Kidney (tissue), 14 donors: ENCODE measurements around the gene MYOG. TPM values are rescaled to one million over a fixed set of nuclear protein-coding genes. Genes with fewer than 3 reads are reported as not detected.

Experiments used
- DNase-seq, 5 donors: peaks; one replicate each; pipeline ENCODE4 v3.0.0-alpha.2; 2013 to 2020
- FAIRE-seq: peaks from 2 replicates; lab custom pipeline; 2012; peaks lifted over from hg19 to GRCh38; lab: Jason Lieb, UNC
- H3K27ac ChIP-seq, 2 donors: one replicate each; pipeline ENCODE4 v1.7.0; 2013; ENCODE audit warnings: low read depth in 2 of 2, low read length in 2 of 2, inconsistent platforms in 1 of 2
- H3K27me3 ChIP-seq: one replicate; pipeline ENCODE4 v1.7.1; 2013; ENCODE audit warnings: low read length, inconsistent platforms; ENCODE audit not compliant: control insufficient read depth, insufficient read depth
- H3K36me3 ChIP-seq, 3 donors: one replicate each; pipeline versions ENCODE4 v1.7.0 to v1.7.1; 2013; ENCODE audit warnings: low read length in 3 of 3, control low read depth in 1 of 3, inconsistent platforms in 1 of 3; ENCODE audit not compliant: insufficient read depth in 3 of 3, control insufficient read depth in 2 of 3
- H3K4me1 ChIP-seq, 3 donors: one replicate each; pipeline versions ENCODE4 v1.7.0 to v1.7.1; 2013; ENCODE audit warnings: low read length in 3 of 3, inconsistent platforms in 1 of 3, low read depth in 1 of 3; ENCODE audit not compliant: control insufficient read depth in 2 of 3, insufficient read depth in 2 of 3
- H3K4me3 ChIP-seq, 3 donors: one replicate each; pipeline versions ENCODE4 v1.7.0 to v1.8.1; 2013; ENCODE audit warnings: low read length in 3 of 3, control low read depth in 1 of 3, inconsistent platforms in 1 of 3
- H3K9ac ChIP-seq, 3 donors: one replicate each; pipeline versions ENCODE4 v1.7.0 to v1.7.1; 2013; ENCODE audit warnings: low read length in 3 of 3, control low read depth in 1 of 3, inconsistent platforms in 1 of 3
- H3K9me3 ChIP-seq, 3 donors: one replicate each; pipeline versions ENCODE4 v1.7.0 to v1.7.1; 2013; ENCODE audit warnings: low read length in 3 of 3, control low read depth in 1 of 3, inconsistent platforms in 1 of 3; ENCODE audit not compliant: control insufficient read depth in 2 of 3, insufficient read depth in 1 of 3
- intact Hi-C: fragments of 100-400 bp; cut with DNase I; formaldehyde crosslinking; loops from one replicate; pipeline ENCODE4 v1.11.1; 2022
- polyA plus RNA-seq: library from polyadenylated mRNA; stranded (reverse); fragments of 350-450 nt; fragmentation: Illumina TruSeq; extraction: RNeasy Lipid Tissue Mini Kit (QIAGEN cat#74804); gene quantifications from one replicate; pipeline ENCODE4 v1.2.3, GENCODE V29; 2014; ENCODE audit warnings: low read depth, low replicate concordance; ENCODE audit not compliant: insufficient read depth
- total RNA-seq: library from RNA; stranded (reverse); fragmentation: NEBNext Ultra II Directional; extraction: Animal tissue kit (Norgen Biotek cat#: 25700); gene quantifications from one replicate; pipeline ENCODE4 v1.2.1, GENCODE V29; 2021
- TF ChIP-seq, protein P1 (sequence below): IDR thresholded peaks from 3 replicates; pipeline ENCODE4 v1.5.1; 2012; ENCODE audit warnings: mild to moderate bottlenecking, moderate library complexity, borderline replicate concordance; ENCODE audit not compliant: insufficient read depth; ENCODE audit errors: extremely low read depth
- donor health status: control.
- donor health status: control.
- donor health status: control.
- donor health status: control.
- donor health status: control.
- donor health status: DM: yes; HTN: yes; CAD: no.
- donor health status: Normal renal cell carcinoma (clear cell type).

Gene MYOG
- total and polyA plus RNA-seq, 2 donors from 2014 or later: not detected

DNA sequence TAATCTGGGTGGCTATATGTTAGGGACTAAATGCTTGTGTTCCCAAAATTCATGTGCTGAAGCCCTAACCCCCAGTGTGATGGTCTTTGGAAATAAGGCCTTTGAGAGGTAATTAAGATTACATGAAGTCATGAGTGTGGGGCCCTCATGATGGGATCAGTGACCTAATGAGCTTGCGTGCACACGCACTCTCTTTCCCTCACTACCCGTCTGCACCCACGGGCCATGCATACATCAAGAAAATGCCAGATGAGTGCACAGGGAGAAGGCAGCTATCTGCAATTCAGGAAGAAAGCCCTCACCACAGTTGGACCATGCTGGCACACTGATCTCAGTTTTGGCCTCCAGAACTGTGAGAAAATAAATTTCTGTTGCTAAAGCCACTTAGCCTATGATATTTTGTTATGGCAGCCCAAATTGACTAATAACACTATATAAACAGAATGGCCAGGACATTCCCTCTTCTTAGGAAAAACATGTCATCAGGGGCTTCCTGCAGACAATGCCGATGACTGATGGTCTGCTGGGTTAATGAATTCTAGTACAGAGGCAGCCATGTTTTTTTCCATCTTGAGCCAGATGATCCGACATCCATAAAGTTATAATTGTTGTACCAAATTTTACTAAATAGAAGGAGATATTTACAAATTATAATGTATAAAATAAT lies 18.1 kb upstream of the MYOG start:
- H3K27me3 ChIP-seq: no peaks in the 10 kb centered on the region
- FAIRE-seq (no peak), DNase-seq (peak in 1 of 5 donors; percentile 22)
- no peak overlapping the region for H3K4me3 ChIP-seq
- TF ChIP-seq, protein P1, sequence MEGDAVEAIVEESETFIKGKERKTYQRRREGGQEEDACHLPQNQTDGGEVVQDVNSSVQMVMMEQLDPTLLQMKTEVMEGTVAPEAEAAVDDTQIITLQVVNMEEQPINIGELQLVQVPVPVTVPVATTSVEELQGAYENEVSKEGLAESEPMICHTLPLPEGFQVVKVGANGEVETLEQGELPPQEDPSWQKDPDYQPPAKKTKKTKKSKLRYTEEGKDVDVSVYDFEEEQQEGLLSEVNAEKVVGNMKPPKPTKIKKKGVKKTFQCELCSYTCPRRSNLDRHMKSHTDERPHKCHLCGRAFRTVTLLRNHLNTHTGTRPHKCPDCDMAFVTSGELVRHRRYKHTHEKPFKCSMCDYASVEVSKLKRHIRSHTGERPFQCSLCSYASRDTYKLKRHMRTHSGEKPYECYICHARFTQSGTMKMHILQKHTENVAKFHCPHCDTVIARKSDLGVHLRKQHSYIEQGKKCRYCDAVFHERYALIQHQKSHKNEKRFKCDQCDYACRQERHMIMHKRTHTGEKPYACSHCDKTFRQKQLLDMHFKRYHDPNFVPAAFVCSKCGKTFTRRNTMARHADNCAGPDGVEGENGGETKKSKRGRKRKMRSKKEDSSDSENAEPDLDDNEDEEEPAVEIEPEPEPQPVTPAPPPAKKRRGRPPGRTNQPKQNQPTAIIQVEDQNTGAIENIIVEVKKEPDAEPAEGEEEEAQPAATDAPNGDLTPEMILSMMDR: no peak
- H3K36me3 ChIP-seq: no peaks in the 10 kb centered on the region
- peaks cover 0 to 11% (median 0%) of the 10 kb centered on the region in 3 donors for H3K4me1 ChIP-seq
- intact Hi-C loops: no loop called here
- H3K9me3 ChIP-seq: peaks cover 0 to 7% (median 0%) of the 10 kb centered on the region in 3 donors
- no peak overlapping the region for H3K27ac ChIP-seq
- H3K9ac ChIP-seq: no peak overlapping the region

GRCh38 chr1:203103216-203103615 lies 17.4 kb upstream of the MYOG start:
- Histone ChIP-seq H3K36me3 (no peaks in the 10 kb centered on the region), H3K4me3 (no peak overlapping the region), H3K4me1 (peaks cover 0 to 11% (median 0%) of the 10 kb centered on the region in 3 donors), H3K27me3 (no peaks in the 10 kb centered on the region), H3K9me3 (peaks cover 0 to 7% (median 0%) of the 10 kb centered on the region in 3 donors), H3K9ac (no peak overlapping the region), H3K27ac (no peak overlapping the region)
- TF ChIP-seq, protein P1: no peak
- no peak for FAIRE-seq
- intact Hi-C loops: no loop called here
- DNase-seq: peak in 3 of 5 donors; percentile 22 to 62 (median 26)

- peaks cover 0 to 7% (median 0%) of the 10 kb centered on the region in 3 donors for H3K9me3 ChIP-seq
- H3K36me3 ChIP-seq: no peaks in the 10 kb centered on the region
- no peaks in the 10 kb centered on the region for H3K27me3 ChIP-seq
- peaks cover 0 to 11% (median 0%) of the 10 kb centered on the region in 3 donors for H3K4me1 ChIP-seq
- TF ChIP-seq, protein P1: no peak
- H3K4me3 ChIP-seq: no peak overlapping the region
- DNase-seq (peak in 3 of 5 donors; percentile 23 to 55 (median 53)), FAIRE-seq (no peak)
- no peak overlapping the region for H3K9ac ChIP-seq
- no peak overlapping the region for H3K27ac ChIP-seq
- intact Hi-C loops: no loop called here
These were observed 16.2 kb upstream of the MYOG start for GRCh38 chr1:203101813-203102634.
